ENCODE data around the gene ADARB2. TPM values are rescaled to one million over a fixed set of nuclear protein-coding genes. Genes with fewer than 3 reads are reported as not detected.

ADARB2 gene
- total and polyA plus RNA-seq, 4 donors = 0.55 to 0.70 (median 0.59) TPM; not detected in 1

GRCh38 chr10:1604246-1604645 is 133.1 kb downstream of the ADARB2 start:
- no peak for DNase-seq (ENCODE audit: low spot score)
- TF ChIP-seq TAF1 (conservative IDR thresholded peaks at IDR 0.05) (no peak), ZBTB33 (IDR thresholded peaks at IDR 0.05) (no peak), RXRA (IDR thresholded peaks at IDR 0.05) (no peak)
- H3K9me3 ChIP-seq (ENCODE audit: control insufficient read depth in 4 of 4, low read length in 3 of 4) = no peaks in the 10 kb centered on the region
- H3K36me3 ChIP-seq (ENCODE audit: control insufficient read depth in 4 of 4, insufficient read depth in 3 of 4, low read depth in 1 of 4, low read length in 3 of 4) = no peaks in the 10 kb centered on the region
- no peak overlapping the region for H3K4me3 ChIP-seq (ENCODE audit: low read depth in 1 of 3, low read length in 3 of 3)
- H3K4me1 ChIP-seq (ENCODE audit: control insufficient read depth in 4 of 4, insufficient read depth in 4 of 4, low read length in 3 of 4) = peaks cover 0 to 3% (median 0%) of the 10 kb centered on the region in 4 donors
- H3K27ac ChIP-seq (ENCODE audit: low read depth in 1 of 2, low read length in 2 of 2) = no peak overlapping the region
- WGBS = 43% methylated on average over 7 of the region's 7 CpGs
- peaks cover 0 to 3% (median under 1%) of the 10 kb centered on the region in 4 donors for H3K27me3 ChIP-seq (ENCODE audit: control insufficient read depth in 4 of 4, insufficient read depth in 4 of 4, low read length in 3 of 4)
- no peak overlapping the region for H3K9ac ChIP-seq (ENCODE audit: low read depth in 1 of 2, low read length in 2 of 2)

GRCh38 chr10:1603181-1603580 is 134.1 kb downstream of the ADARB2 start:
- no peak overlapping the region for H3K4me3 ChIP-seq (ENCODE audit: low read depth in 1 of 3, low read length in 3 of 3)
- no peak for DNase-seq (ENCODE audit: low spot score)
- no peaks in the 10 kb centered on the region for H3K36me3 ChIP-seq (ENCODE audit: control insufficient read depth in 4 of 4, insufficient read depth in 3 of 4, low read depth in 1 of 4, low read length in 3 of 4)
- H3K4me1 ChIP-seq (ENCODE audit: control insufficient read depth in 4 of 4, insufficient read depth in 4 of 4, low read length in 3 of 4) = no peaks in the 10 kb centered on the region
- H3K27ac ChIP-seq (ENCODE audit: low read depth in 1 of 2, low read length in 2 of 2) = no peak overlapping the region
- 77% methylated on average over 15 of the region's 15 CpGs for WGBS
- no peak overlapping the region for H3K9ac ChIP-seq (ENCODE audit: low read depth in 1 of 2, low read length in 2 of 2)
- peaks cover 0 to under 1% (median 0%) of the 10 kb centered on the region in 4 donors for H3K27me3 ChIP-seq (ENCODE audit: control insufficient read depth in 4 of 4, insufficient read depth in 4 of 4, low read length in 3 of 4)
- TF ChIP-seq SP1 (IDR thresholded peaks at IDR 0.05) = no peak
- no peak for TF ChIP-seq MAX (IDR thresholded peaks at IDR 0.05)
- TF ChIP-seq HNF4G (IDR thresholded peaks at IDR 0.05) = no peak
- no peak for TF ChIP-seq NR2F2 (IDR thresholded peaks at IDR 0.05)
- no peak for TF ChIP-seq JUND (IDR thresholded peaks at IDR 0.05)
- TF ChIP-seq HNF4A (conservative IDR thresholded peaks at IDR 0.05) = no peak
- no peak for TF ChIP-seq YY1 (IDR thresholded peaks at IDR 0.05)
- no peak for TF ChIP-seq GABPA (IDR thresholded peaks at IDR 0.05 in 1 of 2, conservative IDR thresholded peaks at IDR 0.05 in 1 of 2)
- no peak for TF ChIP-seq FOXA2 (IDR thresholded peaks at IDR 0.05)
- no peak for TF ChIP-seq RAD21 (IDR thresholded peaks at IDR 0.05)
- no peak for TF ChIP-seq EGR1 (IDR thresholded peaks at IDR 0.05; ENCODE audit: low read depth in 2 of 2)
- no peak for TF ChIP-seq CTCF (IDR thresholded peaks at IDR 0.05; ENCODE audit: low read depth, low read length, missing input control)
- no peak for TF ChIP-seq ZBTB33 (IDR thresholded peaks at IDR 0.05)
- no peaks in the 10 kb centered on the region for H3K9me3 ChIP-seq (ENCODE audit: control insufficient read depth in 4 of 4, low read length in 3 of 4)
